Transverse colon (tissue), 4 donors: ENCODE results near the gene REM2. TPM values are rescaled to one million over a fixed set of nuclear protein-coding genes. Genes with fewer than 3 reads are reported as not detected.

Experiments used
- DNase-seq: peaks from one replicate; pipeline ENCODE4 v3.0.0-alpha.2; 2019
- H3K27ac ChIP-seq, 4 donors: fragments of 200-600 bp; sonication (generic); 2 replicates each; pipeline ENCODE4 v1.5.1; 2016 to 2018; ENCODE audit warnings: inconsistent platforms in 4 of 4
- H3K27me3 ChIP-seq: fragments of 200-600 bp; sonication (generic); 2 replicates; pipeline ENCODE4 v1.5.1; 2017; ENCODE audit warnings: inconsistent platforms
- H3K36me3 ChIP-seq, 4 donors: fragments of 200-600 bp; sonication (generic); 2 replicates each; pipeline ENCODE4 v1.5.1; 2017 to 2019; ENCODE audit warnings: inconsistent platforms in 4 of 4
- H3K4me1 ChIP-seq, 4 donors: fragments of 200-600 bp; sonication (generic); 2 replicates each; pipeline ENCODE4 v1.5.1; 2017 to 2020; ENCODE audit warnings: inconsistent platforms in 4 of 4
- H3K4me3 ChIP-seq, 4 donors: fragments of 200-600 bp; sonication (generic); 1 replicate in 1 of 4; 2 replicates in 3 of 4; pipeline versions ENCODE4 v1.5.1 to v1.6.1; 2017 to 2019; ENCODE audit warnings: inconsistent platforms in 4 of 4
- H3K9me3 ChIP-seq, 2 donors: fragments of 200-600 bp; sonication (generic); 2 replicates each; pipeline ENCODE4 v1.5.1; 2017 to 2019; ENCODE audit warnings: inconsistent platforms in 2 of 2
- CTCF ChIP-seq, 5 experiments: fragments of 200-600 bp in 3 of 5; fragments of 450-650 bp in 2 of 5; sonication (generic) in 3 of 5; IDR thresholded peaks; 1 replicate in 2 of 5; 2 replicates in 3 of 5; pipeline ENCODE4 v1.5.1; 2016 to 2017; ENCODE audit warnings: antibody characterized with exemption in 5 of 5, inconsistent platforms in 3 of 5, mild to moderate bottlenecking in 2 of 5, moderate library complexity in 1 of 5
- EP300 ChIP-seq: sonication (generic); formaldehyde crosslinking; IDR thresholded peaks from one replicate; pipeline ENCODE4 v1.6.1; 2017; ENCODE audit warnings: antibody characterized with exemption, low read depth
- POLR2A ChIP-seq: fragments of 450-650 bp; IDR thresholded peaks from one replicate; pipeline ENCODE4 v1.6.1; 2016; ENCODE audit warnings: antibody characterized with exemption, mild to moderate bottlenecking, moderate library complexity
- POLR2AphosphoS5 ChIP-seq, 3 donors: sonication (generic); formaldehyde crosslinking; IDR thresholded peaks; one replicate each; pipeline ENCODE4 v1.6.1; 2016; ENCODE audit warnings: antibody characterized with exemption in 3 of 3
- WGBS, 2 donors: methylation state at CpG; one replicate each; pipeline ENCODE4 v1.1.5; 2018; ENCODE audit warnings: low coverage in 1 of 2; 5-methylcytosine and 5-hydroxymethylcytosine counted together
- in situ Hi-C, 4 donors: fragments of 200-750 bp; cut with MboI; loops; one replicate each; pipeline versions ENCODE4 v1.15.0 to v1.15.1; 2017; ENCODE audit warnings: low sequenced_read_pairs in 3 of 4, low pct_ligation_motif_present in 1 of 4, low pct_unique_long_range_greater_than_20kb in 1 of 4
- intact Hi-C: fragments of 100-400 bp; cut with DNase I; formaldehyde crosslinking; loops from one replicate; pipeline ENCODE4 v1.15.1; 2023; ENCODE audit warnings: low total_unique reads
- total RNA-seq, 4 donors: library from RNA; depleted of rRNA; stranded (reverse); fragments of >200 nt; gene quantifications; one replicate each; pipeline ENCODE4 v1.1.0, GENCODE V29; 2016

REM2 gene
- total RNA-seq, 4 donors from 2014 or later, result 0.27 to 5.2 (median 2.1) TPM; not detected in 1

GRCh38 chr14:22843123-22843925 is 39.7 kb upstream of the REM2 start:
- WGBS, 2 donors, result 83 to 91% methylated on average over 4 to 21 of the region's 21 CpGs
- Histone ChIP-seq H3K27ac (peak overlapping the region in 2 of 4 donors; percentile 1 to 35), H3K36me3 (peaks cover 0 to 47% (median 8%) of the 10 kb centered on the region in 4 donors), H3K4me1 (peaks cover 28 to 54% (median 38%) of the 10 kb centered on the region in 4 donors), H3K9me3 (no peaks in the 10 kb centered on the region), H3K27me3 (no peaks in the 10 kb centered on the region), H3K4me3 (no peak overlapping the region)
- in situ Hi-C loops, result loop anchor here in 2 of 4 donors (10.0 to 25.0 kb wide), 2 partner anchors 256 to 279 kb away; partner anchors contain the start of genes ABHD4 (in 1 of the 2) and DAD1 (in 1 of the 2)
- DNase-seq, result no peak
- TF ChIP-seq POLR2AphosphoS5 (IDR thresholded peaks at IDR 0.05), result no peak
- no peak for TF ChIP-seq POLR2A
- TF ChIP-seq EP300, result no peak
- no peak for TF ChIP-seq CTCF (IDR thresholded peaks at IDR 0.05)
- intact Hi-C loops, result no loop called here

GRCh38 chr14:22844221-22845102 is 38.6 kb upstream of the REM2 start:
- Histone ChIP-seq H3K27ac (peak overlapping the region in 3 of 4 donors; percentile 3 to 92 (median 83)), H3K9me3 (no peaks in the 10 kb centered on the region), H3K4me3 (no peak overlapping the region), H3K4me1 (peaks cover 27 to 54% (median 37%) of the 10 kb centered on the region in 4 donors), H3K36me3 (peaks cover 0 to 47% (median 8%) of the 10 kb centered on the region in 4 donors), H3K27me3 (no peaks in the 10 kb centered on the region)
- 91 to 92% methylated on average over 3 to 22 of the region's 22 CpGs for WGBS, 2 donors
- DNase-seq, result no peak
- TF ChIP-seq POLR2AphosphoS5 (IDR thresholded peaks at IDR 0.05) (no peak), POLR2A (no peak), CTCF (IDR thresholded peaks at IDR 0.05) (no peak), EP300 (no peak)
- in situ Hi-C loops (loop anchor here in 2 of 4 donors (10.0 to 25.0 kb wide), 2 partner anchors 257 to 280 kb away; partner anchors contain the start of genes ABHD4 (in 1 of the 2) and DAD1 (in 1 of the 2)), intact Hi-C loops (no loop called here)

GRCh38 chr14:22845103-22845394 is 38.0 kb upstream of the REM2 start:
- H3K9me3 ChIP-seq, result no peaks in the 10 kb centered on the region
- in situ Hi-C loops (loop anchor here in 2 of 4 donors (10.0 to 25.0 kb wide), 2 partner anchors 258 to 280 kb away; partner anchors contain the start of genes ABHD4 (in 1 of the 2) and DAD1 (in 1 of the 2)), intact Hi-C loops (no loop called here)
- peaks cover 0 to 47% (median 8%) of the 10 kb centered on the region in 4 donors for H3K36me3 ChIP-seq
- no peak for DNase-seq
- TF ChIP-seq EP300 (no peak), POLR2A (no peak), CTCF (IDR thresholded peaks at IDR 0.05) (no peak), POLR2AphosphoS5 (IDR thresholded peaks at IDR 0.05) (no peak)
- H3K4me1 ChIP-seq, result peaks cover 33 to 54% (median 39%) of the 10 kb centered on the region in 4 donors
- H3K27me3 ChIP-seq, result no peaks in the 10 kb centered on the region
- WGBS, 2 donors, result 98 to 100% methylated on average over 2 to 9 of the region's 9 CpGs
- no peak overlapping the region for H3K4me3 ChIP-seq
- peak overlapping the region in 3 of 4 donors; percentile 3 to 92 (median 83) for H3K27ac ChIP-seq
